ENCODE results near the gene USP24.
A peak's percentile ranks its signal among the peaks of the same experiment; 100 is the strongest.
"Not testable (repeated sequence)": the region's sequence is repeated elsewhere in the genome, so short reads cannot be mapped to it uniquely, and the experiment has no call there.

USP24 gene

DNA sequence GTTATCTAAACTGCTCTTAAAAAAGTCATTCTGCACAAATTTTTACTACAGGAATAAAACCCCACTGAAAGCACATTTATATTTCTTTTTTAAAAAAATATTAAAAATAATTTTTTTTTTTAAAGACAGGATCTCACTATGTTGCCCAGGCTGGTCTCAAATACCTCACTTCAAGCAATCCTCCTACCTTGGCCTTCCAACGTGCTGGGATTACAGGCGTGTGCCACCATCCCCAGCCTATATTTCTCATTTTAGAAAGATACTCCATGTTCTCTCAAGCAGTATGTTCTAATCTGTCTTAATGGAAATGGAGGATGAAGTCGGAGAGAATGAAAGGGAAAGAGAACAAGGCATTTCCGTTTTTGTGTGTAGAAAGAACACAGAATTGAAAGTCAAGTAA, 17.1 kb downstream of the USP24 start:
- Mint-ChIP-seq H3K4me3 (no peak overlapping the region), H3K36me3 (ENCODE audit: low read depth) (peaks cover 45% of the 10 kb centered on the region), H3K27me3 (ENCODE audit: low read depth) (no peaks in the 10 kb centered on the region), H3K9me3 (no peaks in the 10 kb centered on the region), H3K27ac (no peak overlapping the region), H3K4me1 (peaks cover 10% of the 10 kb centered on the region)
- TF ChIP-seq, protein P1, sequence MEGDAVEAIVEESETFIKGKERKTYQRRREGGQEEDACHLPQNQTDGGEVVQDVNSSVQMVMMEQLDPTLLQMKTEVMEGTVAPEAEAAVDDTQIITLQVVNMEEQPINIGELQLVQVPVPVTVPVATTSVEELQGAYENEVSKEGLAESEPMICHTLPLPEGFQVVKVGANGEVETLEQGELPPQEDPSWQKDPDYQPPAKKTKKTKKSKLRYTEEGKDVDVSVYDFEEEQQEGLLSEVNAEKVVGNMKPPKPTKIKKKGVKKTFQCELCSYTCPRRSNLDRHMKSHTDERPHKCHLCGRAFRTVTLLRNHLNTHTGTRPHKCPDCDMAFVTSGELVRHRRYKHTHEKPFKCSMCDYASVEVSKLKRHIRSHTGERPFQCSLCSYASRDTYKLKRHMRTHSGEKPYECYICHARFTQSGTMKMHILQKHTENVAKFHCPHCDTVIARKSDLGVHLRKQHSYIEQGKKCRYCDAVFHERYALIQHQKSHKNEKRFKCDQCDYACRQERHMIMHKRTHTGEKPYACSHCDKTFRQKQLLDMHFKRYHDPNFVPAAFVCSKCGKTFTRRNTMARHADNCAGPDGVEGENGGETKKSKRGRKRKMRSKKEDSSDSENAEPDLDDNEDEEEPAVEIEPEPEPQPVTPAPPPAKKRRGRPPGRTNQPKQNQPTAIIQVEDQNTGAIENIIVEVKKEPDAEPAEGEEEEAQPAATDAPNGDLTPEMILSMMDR (IDR thresholded peaks at IDR 0.05; ENCODE audit: unreplicated experiment in 3 of 3), result no peak

- no peaks in the 10 kb centered on the region for H3K9me3 Mint-ChIP-seq
- H3K4me1 Mint-ChIP-seq, result peaks cover 9% of the 10 kb centered on the region
- peak overlapping the region in 1 of 3 experiments; percentile 26 for H3K27ac Mint-ChIP-seq
These were observed 18.1 kb downstream of the USP24 start for GRCh38 chr1:55197099-55197498.

DNA sequence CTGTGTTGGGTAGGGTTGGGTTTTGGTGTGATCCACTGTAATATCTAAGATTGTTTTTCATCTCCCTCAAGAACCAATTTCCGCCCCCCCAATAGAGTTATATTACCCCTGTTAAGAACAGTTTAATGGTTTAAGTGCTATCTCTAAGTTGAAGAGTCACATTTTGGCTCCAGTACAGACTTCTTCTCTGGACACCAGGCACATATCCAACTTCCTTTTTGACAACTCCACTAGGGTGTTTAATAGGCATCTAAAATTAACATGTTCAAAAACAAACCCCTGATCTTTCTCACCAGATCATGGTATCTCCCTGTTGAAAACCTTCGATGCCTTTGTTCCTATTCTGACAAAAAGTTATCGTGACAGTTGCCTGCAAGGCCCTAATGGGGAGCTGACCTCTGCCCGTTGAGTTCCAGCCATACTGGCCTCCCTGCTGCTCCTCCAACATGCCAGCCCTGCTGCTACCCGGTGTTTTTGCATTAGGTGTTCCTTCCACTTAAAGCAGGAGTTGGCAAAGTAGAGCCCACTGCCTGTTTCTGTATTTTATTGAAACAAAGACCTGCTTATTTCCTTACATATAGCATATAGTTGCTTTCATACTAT, 18.6 kb downstream of the USP24 start:
- Mint-ChIP-seq H3K9me3 (no peaks in the 10 kb centered on the region), H3K4me1 (peaks cover 9% of the 10 kb centered on the region), H3K27me3 (ENCODE audit: low read depth) (no peaks in the 10 kb centered on the region), H3K36me3 (ENCODE audit: low read depth) (peaks cover 37% of the 10 kb centered on the region), H3K27ac (peak overlapping the region in 1 of 3 experiments; percentile 26), H3K4me3 (no peak overlapping the region)
- TF ChIP-seq, protein P1 (IDR thresholded peaks at IDR 0.05; ENCODE audit: unreplicated experiment in 3 of 3), result no peak

More at GRCh38 chr1:55197099-55197498, 18.1 kb downstream of the USP24 start:
- no peaks in the 10 kb centered on the region for H3K27me3 Mint-ChIP-seq (ENCODE audit: low read depth)
- H3K4me3 Mint-ChIP-seq, result no peak overlapping the region
- TF ChIP-seq, protein P1 (IDR thresholded peaks at IDR 0.05; ENCODE audit: unreplicated experiment in 3 of 3), result no peak
- peaks cover 41% of the 10 kb centered on the region for H3K36me3 Mint-ChIP-seq (ENCODE audit: low read depth)

GRCh38 chr1:55195521-55196233, 19.5 kb downstream of the USP24 start:
- H3K9me3 Mint-ChIP-seq, result no peaks in the 10 kb centered on the region
- H3K4me1 Mint-ChIP-seq, result peaks cover 9% of the 10 kb centered on the region
- no peak overlapping the region for H3K27ac Mint-ChIP-seq
- TF ChIP-seq, protein P1 (IDR thresholded peaks at IDR 0.05; ENCODE audit: unreplicated experiment in 3 of 3), result no peak
- no peaks in the 10 kb centered on the region for H3K27me3 Mint-ChIP-seq (ENCODE audit: low read depth)
- peaks cover 32% of the 10 kb centered on the region for H3K36me3 Mint-ChIP-seq (ENCODE audit: low read depth)
- no peak overlapping the region for H3K4me3 Mint-ChIP-seq

DNA sequence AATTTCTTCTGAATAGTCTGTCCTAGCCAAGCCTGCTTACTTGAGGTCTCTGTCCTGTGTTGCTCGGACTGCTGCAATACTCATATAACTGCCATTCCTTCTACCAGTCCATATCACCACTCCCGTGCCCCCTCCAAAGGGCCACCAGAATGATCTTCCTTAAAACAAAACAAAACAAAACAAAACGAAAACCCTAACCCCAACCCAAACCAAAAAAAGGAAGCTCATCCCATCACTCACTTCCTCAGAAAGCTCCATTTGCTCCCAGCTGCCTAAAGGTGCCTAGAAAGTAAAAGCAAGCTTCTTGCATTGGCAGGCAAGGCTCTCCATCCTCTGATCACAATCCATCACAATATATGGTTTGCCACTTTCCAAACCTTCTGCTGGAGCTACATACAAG, 20.3 kb downstream of the USP24 start:
- peaks cover 9% of the 10 kb centered on the region for H3K4me1 Mint-ChIP-seq
- no peak overlapping the region for H3K27ac Mint-ChIP-seq
- no peaks in the 10 kb centered on the region for H3K27me3 Mint-ChIP-seq (ENCODE audit: low read depth)
- H3K9me3 Mint-ChIP-seq, result no peaks in the 10 kb centered on the region
- H3K4me3 Mint-ChIP-seq, result no peak overlapping the region
- TF ChIP-seq, protein P1 (IDR thresholded peaks at IDR 0.05; ENCODE audit: unreplicated experiment in 3 of 3), result no peak
- peaks cover 29% of the 10 kb centered on the region for H3K36me3 Mint-ChIP-seq (ENCODE audit: low read depth)

DNA sequence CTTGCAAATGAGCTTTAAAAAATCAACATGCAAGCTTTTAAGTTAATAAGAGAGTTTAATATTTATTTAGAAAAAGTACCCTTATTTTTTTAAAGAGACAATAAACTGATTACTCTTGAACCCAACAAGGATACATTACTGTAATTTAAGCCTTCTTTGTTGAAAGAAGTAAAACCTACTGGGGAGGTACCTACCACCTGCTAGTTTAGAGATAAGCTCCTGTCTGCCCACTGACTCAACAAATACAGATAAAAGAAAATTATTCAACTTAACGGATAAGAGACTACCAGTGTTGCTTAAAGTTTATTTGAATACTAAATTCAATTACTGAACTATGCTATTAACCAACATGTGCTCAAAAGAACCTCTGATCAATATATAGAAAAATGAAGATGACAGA, 23.1 kb downstream of the USP24 start:
- Mint-ChIP-seq H3K27me3 (ENCODE audit: low read depth) (no peaks in the 10 kb centered on the region), H3K4me3 (no peak overlapping the region), H3K27ac (no peak overlapping the region), H3K4me1 (peaks cover 9% of the 10 kb centered on the region), H3K9me3 (peaks cover 2% of the 10 kb centered on the region), H3K36me3 (ENCODE audit: low read depth) (peaks cover 15% of the 10 kb centered on the region)
- TF ChIP-seq, protein P1 (IDR thresholded peaks at IDR 0.05; ENCODE audit: unreplicated experiment in 3 of 3), result no peak

DNA sequence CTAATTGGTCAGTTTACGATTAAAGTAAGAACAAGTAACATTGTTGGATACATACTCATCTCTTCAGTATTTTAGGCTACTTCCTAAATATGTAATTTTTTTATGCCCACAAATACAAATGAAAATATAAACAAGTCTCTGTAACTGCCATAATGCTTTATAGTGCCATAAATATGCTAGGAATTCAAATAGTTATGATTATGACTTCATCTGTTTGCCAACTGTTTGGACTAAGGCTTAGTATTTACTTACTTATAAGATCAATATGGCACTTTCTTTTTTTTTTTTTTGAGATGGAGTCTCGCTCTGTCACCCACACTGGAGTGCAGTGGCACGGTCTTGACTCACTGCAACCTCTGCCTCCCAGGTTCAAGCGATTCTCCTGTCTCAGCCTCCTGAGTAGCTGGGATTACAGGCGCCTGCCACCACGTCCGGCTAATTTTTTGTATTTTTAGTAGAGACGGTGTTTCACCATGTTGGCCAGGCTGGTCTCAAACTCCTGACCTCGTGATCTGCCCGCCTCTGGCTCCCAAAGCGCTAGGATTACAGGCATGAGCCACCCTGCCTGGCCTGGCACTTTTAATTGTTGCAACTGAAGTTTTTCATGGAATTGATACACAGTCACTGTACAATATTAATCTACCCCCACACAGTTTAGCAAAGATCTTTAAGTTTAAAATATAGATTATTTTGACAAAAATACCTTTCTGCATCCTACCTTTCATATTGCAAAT, 23.8 kb downstream of the USP24 start:
- not testable (repeated sequence) for H3K27ac Mint-ChIP-seq; H3K4me1 Mint-ChIP-seq; H3K27me3 Mint-ChIP-seq (ENCODE audit: low read depth); H3K4me3 Mint-ChIP-seq; H3K9me3 Mint-ChIP-seq
- peaks cover 22% of the 10 kb centered on the region for H3K36me3 Mint-ChIP-seq (ENCODE audit: low read depth)

All from nephron (organoid).